ENCODE measurements around the gene CDK17.
"Not testable (repeated sequence)": the region's sequence is repeated elsewhere in the genome, so short reads cannot be mapped to it uniquely, and the experiment has no call there.

CDK17 gene

DNA sequence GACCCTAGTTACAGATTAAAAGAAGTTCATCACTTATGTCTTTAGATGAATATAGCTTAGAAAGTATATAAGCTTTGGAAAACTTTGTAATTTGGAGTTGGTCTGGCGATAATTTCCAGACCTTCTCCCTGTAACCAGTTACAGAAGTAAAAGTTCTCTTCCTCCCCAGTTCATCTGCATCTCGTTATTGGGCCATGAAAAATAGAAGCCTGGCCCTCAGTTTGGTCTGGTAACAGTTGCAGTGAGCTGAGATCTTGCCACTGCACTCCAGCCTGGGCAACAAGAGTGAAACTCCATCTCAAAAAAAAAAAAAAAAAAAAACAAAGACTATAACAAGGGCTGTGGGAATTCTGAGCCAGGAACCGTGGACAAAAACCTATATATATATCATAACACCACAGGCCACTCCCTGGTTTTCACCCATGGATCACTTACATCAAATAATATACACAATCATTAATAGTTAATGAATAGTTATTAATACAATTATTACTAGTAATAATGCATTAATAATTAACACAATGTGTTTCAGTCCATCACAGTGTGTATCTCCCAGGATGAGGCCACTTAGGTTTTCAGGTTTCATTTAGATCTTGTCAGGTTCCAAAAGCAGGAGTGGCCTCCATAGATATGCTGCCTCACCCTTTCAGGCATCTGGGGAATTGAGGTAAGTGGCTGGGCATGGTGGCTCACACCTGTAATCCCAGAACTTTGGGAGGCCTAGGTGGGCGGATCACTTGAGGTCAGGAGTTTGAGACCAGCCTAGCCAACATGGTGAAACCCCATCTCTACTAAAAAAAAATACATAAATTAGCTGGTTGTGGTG, 32.5 kb upstream of the CDK17 start:
- not testable (repeated sequence) for DNase-seq; H3K4me2 ChIP-seq (ENCODE audit: low read length); H3K4me1 ChIP-seq (ENCODE audit: control insufficient read depth, low read depth, low read length); H3K79me2 ChIP-seq (ENCODE audit: control insufficient read depth, insufficient read depth, low read length); H3K23ac ChIP-seq (ENCODE audit: low read length); H3K9ac ChIP-seq (ENCODE audit: low read length); H2AK5ac ChIP-seq (ENCODE audit: low read length); H3K18ac ChIP-seq (ENCODE audit: low read length); H3K56ac ChIP-seq (ENCODE audit: low read length); H2BK120ac ChIP-seq (ENCODE audit: low read depth, low read length); H2BK15ac ChIP-seq (replicated peaks; ENCODE audit: low read depth); H4K5ac ChIP-seq (ENCODE audit: low read length); H3K36me3 ChIP-seq (ENCODE audit: control insufficient read depth, insufficient read depth, low read length); H3K4me3 ChIP-seq (ENCODE audit: low read length); H2BK5ac ChIP-seq (ENCODE audit: low read length); H3K4ac ChIP-seq (ENCODE audit: low read depth, low read length); H3K79me1 ChIP-seq (ENCODE audit: low read length); H3K27ac ChIP-seq (ENCODE audit: low read depth, low read length); H3K27me3 ChIP-seq (ENCODE audit: insufficient read depth, low read length, poor library complexity); H4K8ac ChIP-seq (ENCODE audit: low read depth, low read length)
- no CpG with 5 or more reads among the region's 4 CpGs for WGBS (ENCODE audit: extremely low coverage, insufficient coverage, low lambda C conversion rate)

DNA sequence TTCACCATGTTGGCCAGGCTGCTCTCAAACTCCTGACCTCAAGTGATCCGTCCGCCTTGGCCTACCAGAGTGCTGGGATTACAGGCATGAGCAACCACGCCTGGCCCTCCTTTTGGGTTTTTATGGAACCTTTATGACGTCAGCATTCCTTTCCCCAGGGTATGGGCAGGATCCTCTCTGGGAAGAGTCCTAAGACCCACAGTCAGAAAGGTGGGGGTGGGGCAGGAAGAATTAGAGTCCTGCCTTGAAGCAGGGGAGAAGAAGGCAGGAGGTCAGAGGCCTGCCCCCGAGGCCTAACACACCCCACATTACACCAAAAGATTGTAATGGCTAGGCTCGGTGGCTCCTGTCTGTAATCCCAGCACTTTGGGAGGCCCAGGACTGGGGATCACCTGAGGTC, 30.8 kb upstream of the CDK17 start:
- Histone ChIP-seq H3K79me1 (ENCODE audit: low read length) (no peaks in the 10 kb centered on the region), H3K9ac (ENCODE audit: low read length) (no peak overlapping the region), H2BK120ac (ENCODE audit: low read depth, low read length) (no peak overlapping the region), H3K36me3 (ENCODE audit: control insufficient read depth, insufficient read depth, low read length) (no peaks in the 10 kb centered on the region), H3K4me3 (ENCODE audit: low read length) (no peak overlapping the region), H2BK15ac (replicated peaks; ENCODE audit: low read depth) (no peak overlapping the region), H3K4ac (ENCODE audit: low read depth, low read length) (no peak overlapping the region), H4K5ac (ENCODE audit: low read length) (no peak overlapping the region), H3K18ac (ENCODE audit: low read length) (peak overlapping the region; percentile 5), H3K79me2 (ENCODE audit: control insufficient read depth, insufficient read depth, low read length) (no peaks in the 10 kb centered on the region), H3K56ac (ENCODE audit: low read length) (no peak overlapping the region), H3K23ac (ENCODE audit: low read length) (no peak overlapping the region), H3K4me1 (ENCODE audit: control insufficient read depth, low read depth, low read length) (no peaks in the 10 kb centered on the region), H2BK5ac (ENCODE audit: low read length) (no peak overlapping the region), H3K4me2 (ENCODE audit: low read length) (no peak overlapping the region), H3K27me3 (ENCODE audit: insufficient read depth, low read length, poor library complexity) (no peaks in the 10 kb centered on the region), H4K8ac (ENCODE audit: low read depth, low read length) (no peak overlapping the region), H2AK5ac (ENCODE audit: low read length) (no peak overlapping the region), H3K27ac (ENCODE audit: low read depth, low read length) (no peak overlapping the region)
- WGBS (ENCODE audit: extremely low coverage, insufficient coverage, low lambda C conversion rate) = no CpG with 5 or more reads among the region's 6 CpGs
- peak; percentile 76 for DNase-seq

DNA sequence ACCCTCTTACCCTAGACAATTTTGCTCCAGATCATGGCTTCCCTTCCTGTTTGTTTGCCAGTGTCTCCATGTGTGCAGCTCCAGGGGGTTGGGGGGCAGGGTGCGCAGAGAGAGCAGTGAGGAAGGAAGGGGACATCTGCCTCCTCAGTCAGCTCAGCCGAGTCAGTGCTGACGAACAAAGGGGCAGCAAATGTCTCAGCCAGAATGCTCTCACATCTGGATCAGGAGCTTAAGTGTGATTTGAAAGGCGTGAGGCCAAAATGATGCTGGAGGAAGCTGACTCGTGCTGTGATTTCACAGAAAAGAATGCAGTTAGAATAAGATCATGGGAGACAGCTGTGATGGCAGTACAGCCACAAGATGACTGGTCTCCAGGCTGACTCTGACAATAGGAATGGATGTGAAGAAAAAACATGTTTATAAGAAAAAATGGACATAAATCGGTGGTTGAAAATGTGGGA, 27.1 kb upstream of the CDK17 start:
- peak; percentile 86 for DNase-seq
- Histone ChIP-seq H2AK5ac (ENCODE audit: low read length) (no peak overlapping the region), H3K27ac (ENCODE audit: low read depth, low read length) (no peak overlapping the region)

DNA sequence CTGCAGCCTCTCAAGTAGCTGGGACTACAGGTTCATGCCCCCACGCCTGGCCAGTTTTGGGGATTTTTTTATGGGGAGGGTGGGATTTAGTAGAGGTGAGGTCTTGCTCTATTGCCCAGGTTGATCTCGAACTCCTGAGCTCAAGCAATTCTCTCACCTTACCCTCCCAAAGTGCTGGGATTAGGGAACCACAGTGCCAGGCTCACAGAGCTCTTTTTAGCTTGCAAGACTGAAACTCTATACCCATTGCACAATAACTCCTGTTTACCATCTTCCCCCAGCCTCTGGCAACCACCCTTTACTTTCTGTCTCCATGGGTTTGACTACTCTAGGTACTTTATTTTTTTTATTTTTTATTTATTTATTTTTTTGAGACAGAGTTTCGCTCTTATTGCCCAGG, 25.7 kb upstream of the CDK17 start:
- Histone ChIP-seq H4K5ac (ENCODE audit: low read length) (no peak overlapping the region), H3K4me1 (ENCODE audit: control insufficient read depth, low read depth, low read length) (no peaks in the 10 kb centered on the region), H3K9ac (ENCODE audit: low read length) (no peak overlapping the region), H3K18ac (ENCODE audit: low read length) (no peak overlapping the region), H3K56ac (ENCODE audit: low read length) (no peak overlapping the region), H3K36me3 (ENCODE audit: control insufficient read depth, insufficient read depth, low read length) (no peaks in the 10 kb centered on the region), H3K4me3 (ENCODE audit: low read length) (no peak overlapping the region), H2AK5ac (ENCODE audit: low read length) (no peak overlapping the region), H4K8ac (ENCODE audit: low read depth, low read length) (no peak overlapping the region), H2BK120ac (ENCODE audit: low read depth, low read length) (no peak overlapping the region), H3K79me1 (ENCODE audit: low read length) (no peaks in the 10 kb centered on the region), H3K79me2 (ENCODE audit: control insufficient read depth, insufficient read depth, low read length) (no peaks in the 10 kb centered on the region), H3K23ac (ENCODE audit: low read length) (no peak overlapping the region), H2BK15ac (replicated peaks; ENCODE audit: low read depth) (no peak overlapping the region), H3K27ac (ENCODE audit: low read depth, low read length) (no peak overlapping the region), H3K4ac (ENCODE audit: low read depth, low read length) (no peak overlapping the region), H3K27me3 (ENCODE audit: insufficient read depth, low read length, poor library complexity) (no peaks in the 10 kb centered on the region), H2BK5ac (ENCODE audit: low read length) (no peak overlapping the region), H3K4me2 (ENCODE audit: low read length) (no peak overlapping the region)
- no CpG with 5 or more reads among the region's 3 CpGs for WGBS (ENCODE audit: extremely low coverage, insufficient coverage, low lambda C conversion rate)
- DNase-seq = no peak

More for the DNA sequence above, 27.1 kb upstream of the CDK17 start:
- H3K4me2 ChIP-seq (ENCODE audit: low read length) = no peak overlapping the region
- H3K36me3 ChIP-seq (ENCODE audit: control insufficient read depth, insufficient read depth, low read length) = no peaks in the 10 kb centered on the region
- H3K79me2 ChIP-seq (ENCODE audit: control insufficient read depth, insufficient read depth, low read length) = no peaks in the 10 kb centered on the region
- no peak overlapping the region for H3K9ac ChIP-seq (ENCODE audit: low read length)
- H3K56ac ChIP-seq (ENCODE audit: low read length) = peak overlapping the region; percentile 2
- no peak overlapping the region for H2BK15ac ChIP-seq (replicated peaks; ENCODE audit: low read depth)
- no peaks in the 10 kb centered on the region for H3K27me3 ChIP-seq (ENCODE audit: insufficient read depth, low read length, poor library complexity)
- H3K23ac ChIP-seq (ENCODE audit: low read length) = no peak overlapping the region
- no peak overlapping the region for H2BK120ac ChIP-seq (ENCODE audit: low read depth, low read length)
- no peaks in the 10 kb centered on the region for H3K4me1 ChIP-seq (ENCODE audit: control insufficient read depth, low read depth, low read length)
- no peaks in the 10 kb centered on the region for H3K79me1 ChIP-seq (ENCODE audit: low read length)
- no peak overlapping the region for H3K18ac ChIP-seq (ENCODE audit: low read length)
- 100% methylated on average over 1 of the region's 6 CpGs for WGBS (ENCODE audit: extremely low coverage, insufficient coverage, low lambda C conversion rate)
- no peak overlapping the region for H4K8ac ChIP-seq (ENCODE audit: low read depth, low read length)
- no peak overlapping the region for H2BK5ac ChIP-seq (ENCODE audit: low read length)
- no peak overlapping the region for H4K5ac ChIP-seq (ENCODE audit: low read length)
- H3K4me3 ChIP-seq (ENCODE audit: low read length) = no peak overlapping the region
- no peak overlapping the region for H3K4ac ChIP-seq (ENCODE audit: low read depth, low read length)

DNA sequence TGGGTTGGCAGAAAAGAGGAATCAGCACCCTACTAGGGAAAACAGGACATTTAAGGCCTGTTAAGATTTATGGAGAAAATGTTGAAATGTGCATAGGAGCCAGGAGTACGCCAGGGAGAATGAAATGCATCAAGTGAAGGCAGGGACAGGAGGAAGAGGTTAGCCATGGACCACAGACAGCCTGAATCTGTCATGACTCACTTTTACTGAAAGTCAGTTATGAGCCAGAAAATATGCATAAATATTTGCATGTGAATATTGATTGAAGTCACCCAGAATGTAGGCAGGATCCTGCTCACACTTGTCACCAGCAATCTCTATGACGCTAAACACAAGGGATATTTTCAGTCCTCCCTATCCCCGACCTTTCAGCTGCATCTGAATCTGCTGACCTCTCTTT, 25.1 kb upstream of the CDK17 start:
- no peaks in the 10 kb centered on the region for H3K27me3 ChIP-seq (ENCODE audit: insufficient read depth, low read length, poor library complexity)
- no peak overlapping the region for H3K23ac ChIP-seq (ENCODE audit: low read length)
- H3K4me2 ChIP-seq (ENCODE audit: low read length) = no peak overlapping the region
- no peaks in the 10 kb centered on the region for H3K36me3 ChIP-seq (ENCODE audit: control insufficient read depth, insufficient read depth, low read length)
- H3K56ac ChIP-seq (ENCODE audit: low read length) = no peak overlapping the region
- H3K4ac ChIP-seq (ENCODE audit: low read depth, low read length) = no peak overlapping the region
- no peak overlapping the region for H3K9ac ChIP-seq (ENCODE audit: low read length)
- no peak overlapping the region for H4K5ac ChIP-seq (ENCODE audit: low read length)
- no peak for DNase-seq
- H4K8ac ChIP-seq (ENCODE audit: low read depth, low read length) = no peak overlapping the region
- H2AK5ac ChIP-seq (ENCODE audit: low read length) = no peak overlapping the region
- no peak overlapping the region for H2BK5ac ChIP-seq (ENCODE audit: low read length)
- no peak overlapping the region for H3K4me3 ChIP-seq (ENCODE audit: low read length)
- H3K18ac ChIP-seq (ENCODE audit: low read length) = no peak overlapping the region
- no peaks in the 10 kb centered on the region for H3K79me2 ChIP-seq (ENCODE audit: control insufficient read depth, insufficient read depth, low read length)
- H2BK15ac ChIP-seq (replicated peaks; ENCODE audit: low read depth) = no peak overlapping the region
- H3K27ac ChIP-seq (ENCODE audit: low read depth, low read length) = no peak overlapping the region
- H2BK120ac ChIP-seq (ENCODE audit: low read depth, low read length) = no peak overlapping the region
- WGBS (ENCODE audit: extremely low coverage, insufficient coverage, low lambda C conversion rate) = no CpG with 5 or more reads among the region's 3 CpGs
- no peaks in the 10 kb centered on the region for H3K79me1 ChIP-seq (ENCODE audit: low read length)
- no peaks in the 10 kb centered on the region for H3K4me1 ChIP-seq (ENCODE audit: control insufficient read depth, low read depth, low read length)

DNA sequence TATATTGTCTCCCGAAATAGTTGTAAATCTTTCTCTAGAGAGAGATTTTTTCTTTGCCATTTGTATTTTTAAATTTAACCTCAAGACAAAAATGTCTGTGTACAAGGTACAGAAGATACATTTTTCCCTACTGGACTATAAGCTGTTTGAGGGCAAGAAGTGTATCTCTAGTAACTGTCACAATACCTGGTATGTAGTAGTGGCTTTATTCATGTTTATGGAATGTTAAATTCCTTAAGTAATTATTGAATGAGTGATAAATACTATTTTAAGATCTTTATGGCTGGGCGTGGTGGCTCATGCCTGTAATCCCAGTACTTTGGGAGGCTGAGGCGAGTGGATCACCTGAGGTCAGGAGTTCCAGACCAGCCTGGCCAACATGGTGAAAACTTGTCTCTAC, 24.4 kb upstream of the CDK17 start:
- H4K5ac ChIP-seq (ENCODE audit: low read length) = no peak overlapping the region
- H3K27me3 ChIP-seq (ENCODE audit: insufficient read depth, low read length, poor library complexity) = no peaks in the 10 kb centered on the region
- H4K8ac ChIP-seq (ENCODE audit: low read depth, low read length) = no peak overlapping the region
- DNase-seq = no peak
- H2BK5ac ChIP-seq (ENCODE audit: low read length) = no peak overlapping the region
- no peaks in the 10 kb centered on the region for H3K79me2 ChIP-seq (ENCODE audit: control insufficient read depth, insufficient read depth, low read length)
- no peaks in the 10 kb centered on the region for H3K4me1 ChIP-seq (ENCODE audit: control insufficient read depth, low read depth, low read length)
- H2BK15ac ChIP-seq (replicated peaks; ENCODE audit: low read depth) = no peak overlapping the region
- no peak overlapping the region for H3K4me2 ChIP-seq (ENCODE audit: low read length)
- no peaks in the 10 kb centered on the region for H3K79me1 ChIP-seq (ENCODE audit: low read length)
- H3K56ac ChIP-seq (ENCODE audit: low read length) = no peak overlapping the region
- no peak overlapping the region for H3K4ac ChIP-seq (ENCODE audit: low read depth, low read length)
- H3K36me3 ChIP-seq (ENCODE audit: control insufficient read depth, insufficient read depth, low read length) = no peaks in the 10 kb centered on the region
- H3K23ac ChIP-seq (ENCODE audit: low read length) = no peak overlapping the region
- no CpG with 5 or more reads among the region's 3 CpGs for WGBS (ENCODE audit: extremely low coverage, insufficient coverage, low lambda C conversion rate)
- no peak overlapping the region for H3K9ac ChIP-seq (ENCODE audit: low read length)
- H3K18ac ChIP-seq (ENCODE audit: low read length) = no peak overlapping the region
- no peak overlapping the region for H2AK5ac ChIP-seq (ENCODE audit: low read length)
- no peak overlapping the region for H3K27ac ChIP-seq (ENCODE audit: low read depth, low read length)
- H3K4me3 ChIP-seq (ENCODE audit: low read length) = no peak overlapping the region
- no peak overlapping the region for H2BK120ac ChIP-seq (ENCODE audit: low read depth, low read length)

Data from mesendoderm (in vitro differentiated cells).